HepG2 (cell line): ENCODE results near the gene HBA1. TPM values are rescaled to one million over a fixed set of nuclear protein-coding genes. Genes with fewer than 3 reads are reported as not detected.

Source experiments
- DMAP1 ChIP-seq: IDR thresholded peaks from 2 replicates; pipeline ENCODE4 v1.6.1; 2016
- EZH2 ChIP-seq: conservative IDR thresholded peaks from 2 replicates; pipeline ENCODE4 v1.6.1; 2012; ENCODE audit warnings: mild to moderate bottlenecking, low read depth, low read length, moderate library complexity
- MTA3 ChIP-seq: sonication (generic); formaldehyde crosslinking; IDR thresholded peaks from 2 replicates; pipeline ENCODE4 v1.4.0; 2020; ENCODE audit warnings: missing genetic modification reagents
- NR2F2 ChIP-seq: IDR thresholded peaks from 2 replicates; pipeline ENCODE4 v1.6.1; 2012; ENCODE audit warnings: low read depth, inconsistent platforms, borderline replicate concordance
- SIN3A ChIP-seq: IDR thresholded peaks from 2 replicates; pipeline ENCODE4 v1.6.1; 2011; ENCODE audit warnings: low read depth, mild to moderate bottlenecking, control low read depth, low read length, borderline replicate concordance
- SP4 ChIP-seq: sonication (generic); formaldehyde crosslinking; IDR thresholded peaks from 2 replicates; pipeline ENCODE4 v1.8.1; 2023; ENCODE audit warnings: mild to moderate bottlenecking, missing genetic modification reagents
- THYN1 ChIP-seq: sonication (generic); formaldehyde crosslinking; IDR thresholded peaks from 2 replicates; pipeline ENCODE4 v1.8.1; 2023; ENCODE audit warnings: low read depth, mild to moderate bottlenecking, moderate library complexity, missing genetic modification reagents, borderline replicate concordance
- USF2 ChIP-seq, 2 experiments: sonication (generic) in 1 of 2; formaldehyde crosslinking in 1 of 2; IDR thresholded peaks; 2 replicates each; pipeline versions ENCODE4 v1.5.1 to v1.6.1; 2011 to 2020; ENCODE audit warnings: borderline replicate concordance in 1 of 2, low read depth in 1 of 2, low read length in 1 of 2, mild to moderate bottlenecking in 1 of 2, missing genetic modification reagents in 1 of 2, moderate library complexity in 1 of 2
- ZIK1 ChIP-seq: sonication (generic); formaldehyde crosslinking; IDR thresholded peaks from 2 replicates; pipeline ENCODE4 v1.5.0; 2020; ENCODE audit warnings: mild to moderate bottlenecking, low read depth, missing genetic modification reagents, borderline replicate concordance
- ZNF224 ChIP-seq: sonication (generic); formaldehyde crosslinking; IDR thresholded peaks from 2 replicates; pipeline ENCODE4 v1.5.0; 2020; ENCODE audit warnings: mild to moderate bottlenecking, missing genetic modification reagents
- ZNF264 ChIP-seq: sonication (generic); formaldehyde crosslinking; IDR thresholded peaks from 2 replicates; pipeline ENCODE4 v1.4.0; 2020; ENCODE audit warnings: missing genetic modification reagents
- ZNF569 ChIP-seq: sonication (generic); formaldehyde crosslinking; IDR thresholded peaks from 2 replicates; pipeline ENCODE4 v1.5.0; 2020; ENCODE audit warnings: mild to moderate bottlenecking, missing genetic modification reagents, moderate library complexity, borderline replicate concordance
- ZNF740 ChIP-seq: sonication (generic); formaldehyde crosslinking; IDR thresholded peaks from 2 replicates; pipeline ENCODE4 v1.4.0; 2020; ENCODE audit warnings: missing genetic modification reagents
- polyA plus RNA-seq, 8 experiments: library from polyadenylated mRNA; depleted of rRNA in 3 of 8; stranded (reverse) in 7 of 8; unstranded in 1 of 8; fragments of >200 nt; fragmentation: Illumina TruSeq in 4 of 8; extraction: Trizol in 4 of 8; gene quantifications; 2 replicates each; pipeline versions ENCODE4 v1.2.1 to v1.2.3, GENCODE V29; 2011 to 2016; ENCODE audit warnings: low read depth in 4 of 8, missing spikeins in 1 of 8, mixed read lengths in 1 of 8; ENCODE audit not compliant: insufficient read depth in 1 of 8
- total RNA-seq, 5 experiments: library from RNA; depleted of rRNA; stranded (reverse); fragments of >200 nt; fragmentation: Illumina TruSeq; extraction: Trizol; gene quantifications; 2 replicates each; pipeline ENCODE4 v1.2.3, GENCODE V29; 2016; ENCODE audit warnings: low read depth in 1 of 5
- TF ChIP-seq, protein P1 (sequence below): sonication (generic); formaldehyde crosslinking; IDR thresholded peaks from 2 replicates; pipeline ENCODE4 v1.4.0; 2020; ENCODE audit warnings: mild to moderate bottlenecking, missing genetic modification reagents
- TF ChIP-seq, protein P2 (sequence below): sonication (generic); formaldehyde crosslinking; IDR thresholded peaks from 2 replicates; pipeline ENCODE4 v1.8.1; 2023; ENCODE audit warnings: mild to moderate bottlenecking, missing genetic modification reagents

Gene HBA1
- total and polyA plus RNA-seq, 2 of the 13 experiments (the other 11 are each of a cell fraction or from before 2014, with no cell fraction given) = 0.59 TPM; not detected in 1

DNA sequence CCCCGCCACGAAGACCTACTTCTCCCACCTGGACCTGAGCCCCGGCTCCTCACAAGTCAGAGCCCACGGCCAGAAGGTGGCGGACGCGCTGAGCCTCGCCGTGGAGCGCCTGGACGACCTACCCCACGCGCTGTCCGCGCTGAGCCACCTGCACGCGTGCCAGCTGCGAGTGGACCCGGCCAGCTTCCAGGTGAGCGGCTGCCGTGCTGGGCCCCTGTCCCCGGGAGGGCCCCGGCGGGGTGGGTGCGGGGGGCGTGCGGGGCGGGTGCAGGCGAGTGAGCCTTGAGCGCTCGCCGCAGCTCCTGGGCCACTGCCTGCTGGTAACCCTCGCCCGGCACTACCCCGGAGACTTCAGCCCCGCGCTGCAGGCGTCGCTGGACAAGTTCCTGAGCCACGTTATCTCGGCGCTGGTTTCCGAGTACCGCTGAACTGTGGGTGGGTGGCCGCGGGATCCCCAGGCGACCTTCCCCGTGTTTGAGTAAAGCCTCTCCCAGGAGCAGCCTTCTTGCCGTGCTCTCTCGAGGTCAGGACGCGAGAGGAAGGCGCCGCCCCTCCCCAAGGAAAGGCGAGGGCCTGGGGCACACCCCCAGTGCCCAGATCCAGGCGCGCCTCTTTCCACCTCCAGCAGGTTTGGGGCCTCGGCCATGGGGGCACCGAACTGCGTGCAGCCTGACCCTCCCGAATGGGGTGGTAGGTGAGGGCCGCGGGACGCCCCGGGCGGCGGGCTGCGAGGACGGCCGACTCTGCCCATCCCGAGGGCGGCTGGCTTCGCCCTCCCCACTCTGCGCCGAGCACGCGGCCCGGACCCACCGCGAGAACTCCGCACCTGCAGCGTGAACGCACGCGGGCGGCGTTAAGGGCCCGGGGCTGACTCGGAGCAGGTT is 4.4 kb downstream of the HBA1 start (continued):
- TF ChIP-seq USF2 (IDR thresholded peaks at IDR 0.05; ENCODE audit: low read depth, low read length) = no peak
- peak; percentile 52; the same call in 1 of the 2 replicates for TF ChIP-seq USF2 (CRISPR knock-in tag; IDR thresholded peaks at IDR 0.05; ENCODE audit: borderline replicate concordance)
- no peak for TF ChIP-seq MTA3 (CRISPR knock-in tag)
- no peak for TF ChIP-seq THYN1 (CRISPR knock-in tag)
- peak; percentile 96 for TF ChIP-seq ZNF224
- no peak; the same call in 1 of the 2 replicates for TF ChIP-seq NR2F2
- TF ChIP-seq, protein P1, sequence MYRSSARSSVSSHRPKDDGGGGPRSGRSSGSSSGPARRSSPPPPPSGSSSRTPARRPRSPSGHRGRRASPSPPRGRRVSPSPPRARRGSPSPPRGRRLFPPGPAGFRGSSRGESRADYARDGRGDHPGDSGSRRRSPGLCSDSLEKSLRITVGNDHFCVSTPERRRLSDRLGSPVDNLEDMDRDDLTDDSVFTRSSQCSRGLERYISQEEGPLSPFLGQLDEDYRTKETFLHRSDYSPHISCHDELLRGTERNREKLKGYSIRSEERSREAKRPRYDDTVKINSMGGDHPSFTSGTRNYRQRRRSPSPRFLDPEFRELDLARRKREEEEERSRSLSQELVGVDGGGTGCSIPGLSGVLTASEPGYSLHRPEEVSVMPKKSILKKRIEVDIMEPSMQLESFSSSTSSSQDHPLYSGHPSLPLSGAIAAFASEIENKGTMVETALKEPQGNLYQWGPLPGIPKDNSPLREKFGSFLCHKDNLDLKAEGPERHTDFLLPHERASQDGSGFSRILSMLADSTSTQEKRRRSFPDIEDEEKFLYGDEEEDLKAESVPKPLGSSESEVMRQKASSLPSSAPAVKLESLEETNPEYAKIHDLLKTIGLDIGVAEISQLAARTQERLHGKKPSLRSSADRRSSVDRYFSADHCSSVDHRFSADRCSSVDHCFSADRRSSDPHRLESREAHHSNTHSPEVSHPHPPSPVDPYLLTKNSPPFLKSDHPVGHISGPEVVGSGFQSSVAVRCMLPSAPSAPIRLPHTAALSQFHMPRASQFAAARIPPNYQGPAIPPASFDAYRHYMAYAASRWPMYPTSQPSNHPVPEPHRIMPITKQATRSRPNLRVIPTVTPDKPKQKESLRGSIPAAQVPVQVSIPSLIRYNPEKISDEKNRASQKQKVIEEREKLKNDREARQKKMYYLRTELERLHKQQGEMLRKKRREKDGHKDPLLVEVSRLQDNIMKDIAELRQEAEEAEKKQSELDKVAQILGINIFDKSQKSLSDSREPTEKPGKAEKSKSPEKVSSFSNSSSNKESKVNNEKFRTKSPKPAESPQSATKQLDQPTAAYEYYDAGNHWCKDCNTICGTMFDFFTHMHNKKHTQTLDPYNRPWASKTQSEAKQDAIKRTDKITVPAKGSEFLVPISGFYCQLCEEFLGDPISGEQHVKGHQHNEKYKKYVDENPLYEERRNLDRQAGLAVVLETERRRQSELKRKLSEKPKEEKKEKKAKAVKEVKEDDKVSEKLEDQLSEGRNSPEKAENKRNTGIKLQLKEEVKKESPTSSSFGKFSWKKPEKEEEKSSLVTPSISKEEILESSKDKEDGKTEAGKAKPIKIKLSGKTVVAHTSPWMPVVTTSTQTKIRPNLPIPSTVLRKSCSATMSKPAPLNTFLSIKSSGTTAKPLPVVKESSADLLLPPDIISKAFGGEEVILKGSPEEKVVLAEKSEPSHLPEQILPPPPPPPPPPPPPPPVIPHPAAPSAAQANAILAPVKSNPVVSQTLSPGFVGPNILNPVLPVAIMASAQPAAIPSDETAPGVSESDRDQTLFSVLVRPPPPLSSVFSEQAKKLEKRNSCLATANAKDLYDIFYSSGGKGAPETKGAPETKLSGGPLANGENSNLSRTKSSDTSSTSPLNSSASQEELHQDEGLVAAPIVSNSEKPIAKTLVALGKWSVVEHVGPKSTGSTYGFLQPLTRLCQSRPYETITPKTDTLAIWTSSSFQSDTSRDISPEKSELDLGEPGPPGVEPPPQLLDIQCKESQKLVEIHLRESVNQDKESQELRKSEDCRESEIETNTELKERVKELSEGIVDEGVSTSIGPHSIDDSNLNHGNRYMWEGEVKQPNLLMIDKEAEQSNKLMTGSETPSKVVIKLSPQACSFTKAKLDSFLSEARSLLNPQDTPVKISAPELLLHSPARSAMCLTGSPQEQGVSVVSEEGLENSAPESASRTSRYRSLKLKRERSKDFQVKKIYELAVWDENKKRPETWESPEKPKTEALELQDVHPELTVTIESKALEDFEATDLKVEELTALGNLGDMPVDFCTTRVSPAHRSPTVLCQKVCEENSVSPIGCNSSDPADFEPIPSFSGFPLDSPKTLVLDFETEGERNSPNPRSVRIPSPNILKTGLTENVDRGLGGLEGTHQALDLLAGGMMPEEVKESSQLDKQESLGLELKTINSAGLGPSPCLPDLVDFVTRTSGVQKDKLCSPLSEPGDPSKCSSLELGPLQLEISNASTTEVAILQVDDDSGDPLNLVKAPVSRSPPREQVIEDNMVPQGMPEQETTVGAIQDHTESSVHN (CRISPR knock-in tag) = peak; percentile 95
- TF ChIP-seq ZIK1 (CRISPR knock-in tag) = peak; percentile 99
- no peak; the same call in 1 of the 2 replicates for TF ChIP-seq ZNF569 (CRISPR knock-in tag)
- TF ChIP-seq EZH2 = no peak
- TF ChIP-seq DMAP1 = peak; percentile 79
- TF ChIP-seq SIN3A = peak; percentile 61; the same call in 1 of the 2 replicates
- TF ChIP-seq ZNF264 (CRISPR knock-in tag) = peak; percentile 88
- TF ChIP-seq SP4 (CRISPR knock-in tag) = peak; percentile 87
- TF ChIP-seq, protein P2, sequence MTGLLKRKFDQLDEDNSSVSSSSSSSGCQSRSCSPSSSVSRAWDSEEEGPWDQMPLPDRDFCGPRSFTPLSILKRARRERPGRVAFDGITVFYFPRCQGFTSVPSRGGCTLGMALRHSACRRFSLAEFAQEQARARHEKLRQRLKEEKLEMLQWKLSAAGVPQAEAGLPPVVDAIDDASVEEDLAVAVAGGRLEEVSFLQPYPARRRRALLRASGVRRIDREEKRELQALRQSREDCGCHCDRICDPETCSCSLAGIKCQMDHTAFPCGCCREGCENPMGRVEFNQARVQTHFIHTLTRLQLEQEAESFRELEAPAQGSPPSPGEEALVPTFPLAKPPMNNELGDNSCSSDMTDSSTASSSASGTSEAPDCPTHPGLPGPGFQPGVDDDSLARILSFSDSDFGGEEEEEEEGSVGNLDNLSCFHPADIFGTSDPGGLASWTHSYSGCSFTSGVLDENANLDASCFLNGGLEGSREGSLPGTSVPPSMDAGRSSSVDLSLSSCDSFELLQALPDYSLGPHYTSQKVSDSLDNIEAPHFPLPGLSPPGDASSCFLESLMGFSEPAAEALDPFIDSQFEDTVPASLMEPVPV (CRISPR knock-in tag) = peak; percentile 99
- peak; percentile 93 for TF ChIP-seq ZNF740 (CRISPR knock-in tag)
